ENCODE data around the gene NTN4. TPM values are rescaled to one million over a fixed set of nuclear protein-coding genes. Genes with fewer than 3 reads are reported as not detected.

NTN4 gene
- total RNA-seq, 1 experiment from 2014 or later: 9.6 TPM

DNA sequence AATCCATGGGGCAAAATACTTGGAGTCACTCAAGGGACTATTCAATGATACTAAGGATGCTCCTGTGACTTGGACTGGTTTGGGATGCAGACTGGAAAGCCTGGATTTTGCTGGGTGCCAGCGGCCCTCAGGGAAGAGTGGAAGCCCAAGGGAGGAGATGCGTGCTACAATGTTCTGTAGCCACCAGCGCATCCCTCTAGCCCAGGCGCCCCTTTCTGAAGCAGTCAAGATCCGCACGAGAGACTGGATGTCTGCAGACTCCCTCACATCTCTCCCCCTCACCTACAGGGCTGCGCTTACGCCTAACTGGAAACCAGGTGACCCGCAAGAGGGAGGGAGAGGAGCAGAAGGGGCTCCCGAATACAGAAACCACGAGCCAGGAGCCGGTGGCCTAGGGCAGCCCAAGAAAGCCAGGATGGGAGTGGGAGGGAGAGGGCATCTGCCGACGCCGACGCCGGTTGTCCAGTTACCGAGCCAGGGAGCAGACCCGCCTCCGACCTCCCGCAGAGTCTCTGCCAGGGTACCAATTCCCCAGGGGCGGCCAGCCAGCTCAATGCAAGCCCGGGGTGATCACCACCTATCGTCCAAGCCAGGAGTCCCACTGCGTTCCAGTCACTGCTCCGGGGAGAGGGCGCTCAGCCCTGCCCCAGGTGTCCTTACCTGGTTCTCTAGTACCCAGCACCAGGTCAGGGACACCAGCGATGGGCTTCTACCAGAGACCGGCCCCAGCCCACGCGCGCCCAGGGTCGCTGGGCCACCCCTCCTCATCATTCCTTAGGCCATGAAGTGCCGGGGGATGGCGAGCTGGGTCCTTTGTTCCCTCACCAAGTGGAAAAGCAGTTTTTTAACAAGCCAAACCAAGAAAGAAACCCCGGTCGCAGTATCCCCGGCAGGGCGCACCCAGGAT lies 1.2 kb downstream of the NTN4 start:
- no peaks in the 10 kb centered on the region for H3K36me3 ChIP-seq (ENCODE audit: insufficient read depth, low read length, poor library complexity, severe bottlenecking)
- no peaks in the 10 kb centered on the region for H3K9me3 ChIP-seq (ENCODE audit: low read depth, low read length, poor library complexity, severe bottlenecking)
- peaks cover 16% of the 10 kb centered on the region for H3K27me3 ChIP-seq (replicated peaks; ENCODE audit: insufficient read depth, low read depth, low read length, poor library complexity)
- no TSS peak for BruUV-seq (replicated peaks)
- ChIA-PET POLR2A (ENCODE audit: low non-redundant PET) (no interaction called here), CTCF (no interaction called here)
- TF ChIP-seq, protein P1, sequence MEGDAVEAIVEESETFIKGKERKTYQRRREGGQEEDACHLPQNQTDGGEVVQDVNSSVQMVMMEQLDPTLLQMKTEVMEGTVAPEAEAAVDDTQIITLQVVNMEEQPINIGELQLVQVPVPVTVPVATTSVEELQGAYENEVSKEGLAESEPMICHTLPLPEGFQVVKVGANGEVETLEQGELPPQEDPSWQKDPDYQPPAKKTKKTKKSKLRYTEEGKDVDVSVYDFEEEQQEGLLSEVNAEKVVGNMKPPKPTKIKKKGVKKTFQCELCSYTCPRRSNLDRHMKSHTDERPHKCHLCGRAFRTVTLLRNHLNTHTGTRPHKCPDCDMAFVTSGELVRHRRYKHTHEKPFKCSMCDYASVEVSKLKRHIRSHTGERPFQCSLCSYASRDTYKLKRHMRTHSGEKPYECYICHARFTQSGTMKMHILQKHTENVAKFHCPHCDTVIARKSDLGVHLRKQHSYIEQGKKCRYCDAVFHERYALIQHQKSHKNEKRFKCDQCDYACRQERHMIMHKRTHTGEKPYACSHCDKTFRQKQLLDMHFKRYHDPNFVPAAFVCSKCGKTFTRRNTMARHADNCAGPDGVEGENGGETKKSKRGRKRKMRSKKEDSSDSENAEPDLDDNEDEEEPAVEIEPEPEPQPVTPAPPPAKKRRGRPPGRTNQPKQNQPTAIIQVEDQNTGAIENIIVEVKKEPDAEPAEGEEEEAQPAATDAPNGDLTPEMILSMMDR (conservative IDR thresholded peaks at IDR 0.05; ENCODE audit: low read depth, low read length): no peak
- no peak for TF ChIP-seq EZH2 (IDR thresholded peaks at IDR 0.05; ENCODE audit: borderline replicate concordance, low read depth, low read length, poor library complexity, severe bottlenecking)
- intact Hi-C loops (cut with micrococcal nuclease; ENCODE audit: unreplicated experiment): no loop called here
- no peak overlapping the region for H3K27ac ChIP-seq (ENCODE audit: low read depth, low read length, poor library complexity, severe bottlenecking)
- peaks cover 5% of the 10 kb centered on the region for H3K4me1 ChIP-seq (ENCODE audit: insufficient read depth, low read length, poor library complexity, severe bottlenecking)
- H3K4me3 ChIP-seq (ENCODE audit: low read depth, low read length, poor library complexity, severe bottlenecking): peak overlapping the region; percentile 54
- no peak for DNase-seq (ENCODE audit: low spot score)

- Histone ChIP-seq H3K9me3 (ENCODE audit: low read depth, low read length, poor library complexity, severe bottlenecking) (no peaks in the 10 kb centered on the region), H3K4me3 (ENCODE audit: low read depth, low read length, poor library complexity, severe bottlenecking) (no peak overlapping the region), H3K27me3 (replicated peaks; ENCODE audit: insufficient read depth, low read depth, low read length, poor library complexity) (peaks cover 16% of the 10 kb centered on the region), H3K4me1 (ENCODE audit: insufficient read depth, low read length, poor library complexity, severe bottlenecking) (peaks cover 5% of the 10 kb centered on the region), H3K36me3 (ENCODE audit: insufficient read depth, low read length, poor library complexity, severe bottlenecking) (no peaks in the 10 kb centered on the region), H3K27ac (ENCODE audit: low read depth, low read length, poor library complexity, severe bottlenecking) (no peak overlapping the region)
- TF ChIP-seq EZH2 (IDR thresholded peaks at IDR 0.05; ENCODE audit: borderline replicate concordance, low read depth, low read length, poor library complexity, severe bottlenecking): no peak
- TF ChIP-seq, protein P1 (conservative IDR thresholded peaks at IDR 0.05; ENCODE audit: low read depth, low read length): no peak
- intact Hi-C loops (cut with micrococcal nuclease; ENCODE audit: unreplicated experiment): no loop called here
- POLR2A ChIA-PET (ENCODE audit: low non-redundant PET): no interaction called here
- CTCF ChIA-PET: no interaction called here
- DNase-seq (ENCODE audit: low spot score): no peak
- no TSS peak for BruUV-seq (replicated peaks)
Observed at GRCh38 chr12:95788637-95789036, 1.9 kb downstream of the NTN4 start.

GRCh38 chr12:95787274-95787818 lies 3.2 kb downstream of the NTN4 start:
- POLR2A ChIA-PET (ENCODE audit: low non-redundant PET): no interaction called here
- intact Hi-C loops (cut with micrococcal nuclease; ENCODE audit: unreplicated experiment): no loop called here
- no peak for DNase-seq (ENCODE audit: low spot score)
- Histone ChIP-seq H3K36me3 (ENCODE audit: insufficient read depth, low read length, poor library complexity, severe bottlenecking) (no peaks in the 10 kb centered on the region), H3K4me1 (ENCODE audit: insufficient read depth, low read length, poor library complexity, severe bottlenecking) (peaks cover 5% of the 10 kb centered on the region), H3K27me3 (replicated peaks; ENCODE audit: insufficient read depth, low read depth, low read length, poor library complexity) (peaks cover 14% of the 10 kb centered on the region), H3K9me3 (ENCODE audit: low read depth, low read length, poor library complexity, severe bottlenecking) (no peaks in the 10 kb centered on the region), H3K4me3 (ENCODE audit: low read depth, low read length, poor library complexity, severe bottlenecking) (no peak overlapping the region), H3K27ac (ENCODE audit: low read depth, low read length, poor library complexity, severe bottlenecking) (no peak overlapping the region)
- BruUV-seq (replicated peaks): no TSS peak
- TF ChIP-seq EZH2 (IDR thresholded peaks at IDR 0.05; ENCODE audit: borderline replicate concordance, low read depth, low read length, poor library complexity, severe bottlenecking): no peak
- TF ChIP-seq, protein P1 (conservative IDR thresholded peaks at IDR 0.05; ENCODE audit: low read depth, low read length): no peak
- CTCF ChIA-PET: no interaction called here
